ENCODE measurements around the gene AP1G2.
"Not testable (repeated sequence)": the region's sequence is repeated elsewhere in the genome, so short reads cannot be mapped to it uniquely, and the experiment has no call there.

- not testable (repeated sequence) for TF ChIP-seq CTCF, EZH2phosphoT487 (IDR thresholded peaks at IDR 0.05)
These were observed 16.4 kb upstream of the AP1G2 start for GRCh38 chr14:23583761-23584526.
